ENCODE results near the gene DDX41. TPM values are rescaled to one million over a fixed set of nuclear protein-coding genes. Genes with fewer than 3 reads are reported as not detected.

Gene DDX41
- polyA plus RNA-seq, 3 donors, result 44.9 to 178 (median 70.3) TPM

DNA sequence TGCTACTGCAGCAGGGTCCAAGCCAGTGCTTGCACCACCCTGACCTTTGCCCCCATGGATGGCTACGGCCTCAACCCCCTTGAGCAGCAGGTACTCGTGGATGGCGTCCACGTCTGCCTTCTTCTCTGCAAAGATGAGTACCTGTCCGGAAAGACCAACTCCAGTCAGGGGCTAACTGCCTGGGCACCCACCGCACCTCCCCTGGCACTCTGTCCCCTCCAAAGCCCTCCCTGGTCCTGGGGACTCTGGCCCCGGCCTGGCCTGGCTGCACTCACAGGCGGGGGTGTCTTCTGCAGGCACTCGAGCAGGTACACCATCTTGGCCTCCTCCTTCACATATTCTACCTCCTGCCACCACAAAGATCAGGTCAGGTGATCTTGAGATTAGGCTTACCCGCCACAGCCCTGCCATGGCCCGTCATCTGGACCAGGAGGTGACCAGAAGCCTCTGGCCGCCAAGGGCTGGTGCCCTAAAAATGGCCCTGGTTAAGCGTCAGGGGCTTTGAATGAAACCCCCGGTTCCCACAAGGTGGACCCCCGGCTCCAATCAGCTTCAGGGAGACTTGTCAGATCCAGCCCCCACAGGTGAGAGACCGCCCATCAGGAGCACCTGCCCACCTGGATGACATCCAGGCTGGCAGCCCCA is 3.9 kb downstream of the DDX41 start:
- no peak overlapping the region for H2AFZ ChIP-seq (ENCODE audit: insufficient read depth, low read depth, low read length, poor library complexity, severe bottlenecking)
- H4K20me1 ChIP-seq (ENCODE audit: insufficient read depth, low read length), result peaks cover 21% of the 10 kb centered on the region
- H3K27ac ChIP-seq (ENCODE audit: low read depth in 1 of 2, low read length in 2 of 2), result no peak overlapping the region
- H3K36me3 ChIP-seq (replicated peaks in 1 of 2; ENCODE audit: control insufficient read depth in 1 of 2, insufficient read depth in 2 of 2, low read length in 2 of 2), result peaks cover 43 to 48% of the 10 kb centered on the region in 2 donors
- no peaks in the 10 kb centered on the region for H3K27me3 ChIP-seq (ENCODE audit: control insufficient read depth in 2 of 2, insufficient read depth in 2 of 2, low read length in 2 of 2)
- WGBS (ENCODE audit: insufficient coverage), result 99% methylated on average over 16 of the region's 16 CpGs
- peak overlapping the region in 5 of 7 donors; percentile 58 to 100 (median 63) for H3K27ac Mint-ChIP-seq
- no peaks in the 10 kb centered on the region for H3K9me3 ChIP-seq (replicated peaks in 1 of 2; ENCODE audit: control insufficient read depth in 1 of 2, insufficient read depth in 1 of 2, low read length in 2 of 2)
- TF ChIP-seq, protein P1, sequence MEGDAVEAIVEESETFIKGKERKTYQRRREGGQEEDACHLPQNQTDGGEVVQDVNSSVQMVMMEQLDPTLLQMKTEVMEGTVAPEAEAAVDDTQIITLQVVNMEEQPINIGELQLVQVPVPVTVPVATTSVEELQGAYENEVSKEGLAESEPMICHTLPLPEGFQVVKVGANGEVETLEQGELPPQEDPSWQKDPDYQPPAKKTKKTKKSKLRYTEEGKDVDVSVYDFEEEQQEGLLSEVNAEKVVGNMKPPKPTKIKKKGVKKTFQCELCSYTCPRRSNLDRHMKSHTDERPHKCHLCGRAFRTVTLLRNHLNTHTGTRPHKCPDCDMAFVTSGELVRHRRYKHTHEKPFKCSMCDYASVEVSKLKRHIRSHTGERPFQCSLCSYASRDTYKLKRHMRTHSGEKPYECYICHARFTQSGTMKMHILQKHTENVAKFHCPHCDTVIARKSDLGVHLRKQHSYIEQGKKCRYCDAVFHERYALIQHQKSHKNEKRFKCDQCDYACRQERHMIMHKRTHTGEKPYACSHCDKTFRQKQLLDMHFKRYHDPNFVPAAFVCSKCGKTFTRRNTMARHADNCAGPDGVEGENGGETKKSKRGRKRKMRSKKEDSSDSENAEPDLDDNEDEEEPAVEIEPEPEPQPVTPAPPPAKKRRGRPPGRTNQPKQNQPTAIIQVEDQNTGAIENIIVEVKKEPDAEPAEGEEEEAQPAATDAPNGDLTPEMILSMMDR (IDR thresholded peaks at IDR 0.05), result no peak
- no peak overlapping the region for H3K4me3 Mint-ChIP-seq
- peaks cover 0 to 2% (median 0%) of the 10 kb centered on the region in 7 donors for H3K9me3 Mint-ChIP-seq
- H3K27me3 Mint-ChIP-seq (ENCODE audit: low read depth in 3 of 3), result peaks cover 0 to 5% (median 0%) of the 10 kb centered on the region in 3 donors
- no peak overlapping the region for H3K4me2 ChIP-seq (replicated peaks; ENCODE audit: extremely low read depth, low read length, poor library complexity, severe bottlenecking)
- DNase-seq, result no peak
- no peak overlapping the region for H3K9ac ChIP-seq (ENCODE audit: insufficient read depth, low read length, poor library complexity, severe bottlenecking)
- H3K36me3 Mint-ChIP-seq, result peaks cover 51 to 57% of the 10 kb centered on the region in 2 donors
- peaks cover 63% of the 10 kb centered on the region for H3K79me2 ChIP-seq (ENCODE audit: insufficient read depth, low read length)
- peaks cover 44% of the 10 kb centered on the region for H3K4me1 Mint-ChIP-seq
- peaks cover 41 to 64% of the 10 kb centered on the region in 2 donors for H3K4me1 ChIP-seq (ENCODE audit: control insufficient read depth in 1 of 2, insufficient read depth in 2 of 2, low read length in 2 of 2)
- no peak overlapping the region for H3K4me3 ChIP-seq (replicated peaks in 1 of 3; ENCODE audit: low read depth in 2 of 3, low read length in 3 of 3)
- intact Hi-C loops (cut with micrococcal nuclease), result no loop called here

DNA sequence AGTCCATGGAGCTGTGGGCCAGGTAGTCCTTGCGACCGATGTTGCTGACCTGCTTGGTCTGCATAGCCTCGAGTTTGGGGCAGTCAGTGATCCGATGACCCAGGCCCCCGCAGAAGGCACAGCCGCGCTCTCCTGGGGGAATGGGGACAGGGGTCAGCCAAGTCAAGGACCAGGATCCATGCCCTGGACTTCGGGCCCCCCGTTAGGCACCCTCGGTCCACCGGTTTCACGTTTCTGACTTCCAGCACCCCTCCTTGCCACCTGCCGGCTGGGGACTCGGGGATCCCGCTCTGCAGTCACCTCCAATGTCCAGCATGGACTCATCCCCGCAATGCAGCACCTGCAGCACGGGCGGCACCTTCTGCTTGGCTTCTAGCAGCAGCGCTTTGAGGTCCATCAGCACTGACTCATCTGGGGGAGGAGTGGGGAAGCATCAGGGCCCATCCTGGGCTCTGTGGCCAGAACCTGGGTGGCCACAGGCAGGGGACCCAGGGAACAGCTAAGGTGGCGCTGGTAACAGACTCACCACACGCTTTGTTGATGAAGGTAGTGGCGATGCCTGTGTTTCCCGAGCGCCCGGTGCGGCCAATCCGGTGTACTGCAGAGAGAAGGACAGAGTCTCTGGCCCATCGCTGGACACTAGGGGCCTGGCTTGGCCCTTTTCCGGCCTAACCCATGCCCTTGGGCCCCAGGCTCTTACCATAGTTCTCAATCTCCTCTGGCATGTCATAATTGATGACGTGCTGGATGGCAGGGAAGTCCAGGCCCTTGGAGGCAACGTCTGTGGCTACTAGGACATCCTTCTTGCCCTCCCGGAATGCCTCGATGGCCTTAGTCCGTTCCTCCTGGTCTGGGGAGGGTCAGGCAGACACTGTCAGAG is 4.7 kb downstream of the DDX41 start:
- Mint-ChIP-seq H3K4me1 (peaks cover 49% of the 10 kb centered on the region), H3K36me3 (peaks cover 59 to 65% of the 10 kb centered on the region in 2 donors), H3K9me3 (peaks cover 0 to 5% (median 0%) of the 10 kb centered on the region in 7 donors), H3K4me3 (no peak overlapping the region), H3K27me3 (ENCODE audit: low read depth in 3 of 3) (peaks cover 0 to 9% (median 3%) of the 10 kb centered on the region in 3 donors), H3K27ac (peak overlapping the region; percentile 99 to 100 (median 99))
- peaks cover 46 to 66% of the 10 kb centered on the region in 2 donors for H3K4me1 ChIP-seq (ENCODE audit: control insufficient read depth in 1 of 2, insufficient read depth in 2 of 2, low read length in 2 of 2)
- peak overlapping the region; percentile 99 for H3K9ac ChIP-seq (ENCODE audit: insufficient read depth, low read length, poor library complexity, severe bottlenecking)
- peak overlapping the region; percentile 98 to 100 for H3K27ac ChIP-seq (ENCODE audit: low read depth in 1 of 2, low read length in 2 of 2)
- peaks cover 30% of the 10 kb centered on the region for H4K20me1 ChIP-seq (ENCODE audit: insufficient read depth, low read length)
- WGBS (ENCODE audit: insufficient coverage), result 98% methylated on average over 34 of the region's 34 CpGs
- no peaks in the 10 kb centered on the region for H3K9me3 ChIP-seq (replicated peaks in 1 of 2; ENCODE audit: control insufficient read depth in 1 of 2, insufficient read depth in 1 of 2, low read length in 2 of 2)
- H3K36me3 ChIP-seq (replicated peaks in 1 of 2; ENCODE audit: control insufficient read depth in 1 of 2, insufficient read depth in 2 of 2, low read length in 2 of 2), result peaks cover 46 to 53% of the 10 kb centered on the region in 2 donors
- intact Hi-C loops (cut with micrococcal nuclease), result loop anchor here in 1 of 2 donors (2.0 kb wide), 1 partner anchor 33 kb away; no protein-coding TSS in a partner anchor
- H3K4me3 ChIP-seq (replicated peaks in 1 of 3; ENCODE audit: low read depth in 2 of 3, low read length in 3 of 3), result no peak overlapping the region
- H3K4me2 ChIP-seq (replicated peaks; ENCODE audit: extremely low read depth, low read length, poor library complexity, severe bottlenecking), result peak overlapping the region; percentile 99
- no peaks in the 10 kb centered on the region for H3K27me3 ChIP-seq (ENCODE audit: control insufficient read depth in 2 of 2, insufficient read depth in 2 of 2, low read length in 2 of 2)
- TF ChIP-seq, protein P1 (IDR thresholded peaks at IDR 0.05), result no peak
- H2AFZ ChIP-seq (ENCODE audit: insufficient read depth, low read depth, low read length, poor library complexity, severe bottlenecking), result no peak overlapping the region
- DNase-seq, result no peak
- H3K79me2 ChIP-seq (ENCODE audit: insufficient read depth, low read length), result peaks cover 72% of the 10 kb centered on the region

All from CD14-positive monocyte (primary cell).